AG09319 (cell line): ENCODE measurements around the gene USP25.

Experiments
- DNase-seq: peaks from one replicate; pipeline ENCODE4 v3.0.0-alpha.2; 2010; ENCODE audit warnings: low read depth; ENCODE audit errors: extremely low read depth
- CTCF ChIP-seq: IDR thresholded peaks from 2 replicates; pipeline ENCODE4 v1.5.1; 2011; ENCODE audit warnings: low read depth, mild to moderate bottlenecking, inconsistent platforms, low read length, moderate library complexity

The USP25 gene

DNA sequence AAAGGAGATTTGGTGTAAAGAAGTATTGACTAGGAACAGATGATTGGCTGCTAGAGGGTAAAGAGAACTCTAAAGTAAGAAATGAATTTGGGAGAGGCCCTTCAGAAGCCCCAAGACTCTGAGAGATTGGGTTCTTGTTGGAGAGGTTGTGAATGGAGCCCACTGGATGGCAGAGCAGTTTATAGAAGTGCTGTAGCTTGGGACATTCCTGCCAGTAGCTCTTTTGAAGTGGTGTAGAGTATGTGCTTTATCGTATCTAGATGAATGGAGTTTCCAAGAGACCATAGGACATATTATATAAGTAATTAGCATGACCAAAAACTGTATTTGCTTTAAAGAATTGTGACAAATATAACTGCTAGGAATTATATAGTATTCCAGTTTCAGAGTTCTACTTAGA, 21.3 kb downstream of the USP25 start:
- TF ChIP-seq CTCF = no peak
- no peak for DNase-seq

GRCh38 chr21:15751546-15751945, 21.8 kb downstream of the USP25 start:
- TF ChIP-seq CTCF = no peak
- DNase-seq = no peak

- DNase-seq = no peak
- no peak for TF ChIP-seq CTCF
These were observed 23.1 kb downstream of the USP25 start for GRCh38 chr21:15752763-15753407.

DNA sequence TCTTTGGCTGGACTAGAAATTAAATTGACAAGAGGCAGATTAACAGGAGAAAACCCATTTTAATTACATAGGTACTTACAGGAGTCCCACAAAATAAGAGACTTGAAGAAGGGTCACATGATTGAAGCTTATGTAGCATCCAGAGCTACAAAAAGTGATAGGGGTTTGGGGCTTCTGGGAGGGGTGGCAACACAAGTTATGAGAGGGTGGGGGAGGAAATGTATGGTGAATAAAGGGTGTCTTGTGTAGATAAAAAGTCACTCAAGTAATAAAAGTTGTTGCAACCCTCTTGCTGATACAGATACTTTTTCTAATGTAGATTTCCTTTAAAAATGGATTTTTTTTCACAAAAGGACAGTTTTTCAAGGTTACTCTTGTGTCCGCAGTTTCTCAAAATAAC, 24.0 kb downstream of the USP25 start:
- no peak for DNase-seq

GRCh38 chr21:15754640-15755039, 24.9 kb downstream of the USP25 start:
- no peak for DNase-seq

More for the DNA sequence above, 24.0 kb downstream of the USP25 start:
- TF ChIP-seq CTCF = no peak

DNA sequence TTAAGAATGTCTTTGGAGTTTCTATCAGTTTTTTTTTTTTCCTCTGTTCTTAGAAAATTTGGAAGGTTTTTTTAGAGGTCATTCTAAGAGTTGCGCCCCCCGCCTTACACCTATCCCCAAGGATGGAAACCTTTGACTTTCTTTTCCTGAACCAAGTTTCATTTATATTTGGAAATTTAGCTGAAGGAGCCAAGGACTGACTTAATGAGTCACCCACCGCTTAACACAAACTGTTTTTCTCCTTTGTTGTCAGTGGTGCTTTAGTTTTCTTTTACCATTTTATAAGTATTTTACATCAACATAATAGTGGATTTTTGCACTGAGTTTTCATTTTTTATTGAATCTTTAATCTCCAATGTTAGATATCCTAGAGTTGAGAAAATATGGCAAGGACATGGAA, 25.3 kb downstream of the USP25 start:
- no peak for TF ChIP-seq CTCF
- no peak for DNase-seq

More at GRCh38 chr21:15754640-15755039, 24.9 kb downstream of the USP25 start:
- no peak for TF ChIP-seq CTCF

GRCh38 chr21:15759469-15759868, 29.7 kb downstream of the USP25 start:
- no peak for TF ChIP-seq CTCF
- DNase-seq = no peak
